MM.1S (cell line): ENCODE measurements around the gene TMEM178B.

Experiments
- DNase-seq: peaks from one replicate; pipeline ENCODE4 v3.0.0-alpha.2; 2015
- H2AFZ ChIP-seq: fragments of 300-600 bp; sonication (generic); 2 replicates; pipeline ENCODE4 v1.6.0; 2016; ENCODE audit warnings: antibody characterized with exemption, low read length
- H3F3A ChIP-seq: fragments of 300-600 bp; sonication (generic); 2 replicates; pipeline ENCODE4 v1.6.1; 2016; ENCODE audit warnings: mild to moderate bottlenecking, antibody characterized with exemption, low read length, moderate library complexity, mixed read lengths; ENCODE audit not compliant: insufficient read depth
- H3K27ac ChIP-seq: fragments of 300-600 bp; sonication (generic); 2 replicates; pipeline ENCODE4 v1.5.1; 2016; ENCODE audit warnings: mild to moderate bottlenecking, low read length
- H3K27me3 ChIP-seq: fragments of 300-600 bp; sonication (generic); replicated peaks from 2 replicates; pipeline ENCODE4 v1.6.0; 2016; ENCODE audit warnings: low read length; ENCODE audit not compliant: insufficient read depth
- H3K36me3 ChIP-seq: fragments of 300-600 bp; sonication (generic); replicated peaks from 2 replicates; pipeline ENCODE4 v1.6.1; 2016; ENCODE audit warnings: mild to moderate bottlenecking, low read length, mixed read lengths; ENCODE audit not compliant: insufficient read depth
- H3K4me1 ChIP-seq: fragments of 300-600 bp; sonication (generic); 2 replicates; pipeline ENCODE4 v1.6.1; 2016; ENCODE audit warnings: low read length, mixed read lengths
- H3K4me2 ChIP-seq: fragments of 300-600 bp; sonication (generic); 2 replicates; pipeline ENCODE4 v1.6.0; 2016; ENCODE audit warnings: low read depth, low read length
- H3K4me3 ChIP-seq: fragments of 300-600 bp; sonication (generic); 2 replicates; pipeline ENCODE4 v1.5.1; 2016; ENCODE audit warnings: low read length, mixed read lengths
- H3K79me2 ChIP-seq: fragments of 300-600 bp; sonication (generic); 2 replicates; pipeline ENCODE4 v1.6.1; 2016; ENCODE audit warnings: mixed run types, low read length, mixed read lengths
- H3K9ac ChIP-seq: fragments of 300-600 bp; sonication (generic); 2 replicates; pipeline ENCODE4 v1.6.1; 2016; ENCODE audit warnings: low read length, mixed read lengths
- H3K9me2 ChIP-seq: fragments of 300-600 bp; sonication (generic); replicated peaks from 2 replicates; pipeline ENCODE4 v1.6.1; 2016; ENCODE audit warnings: mild to moderate bottlenecking, low read length, mixed read lengths; ENCODE audit not compliant: insufficient read depth
- H3K9me3 ChIP-seq: fragments of 300-600 bp; sonication (generic); replicated peaks from 2 replicates; pipeline ENCODE4 v1.6.1; 2016; ENCODE audit warnings: mild to moderate bottlenecking, low read length, mixed read lengths; ENCODE audit not compliant: insufficient read depth
- H4K20me1 ChIP-seq: fragments of 300-600 bp; sonication (generic); 2 replicates; pipeline ENCODE4 v1.6.1; 2016; ENCODE audit warnings: mild to moderate bottlenecking, low read length, moderate library complexity, mixed read lengths; ENCODE audit not compliant: insufficient read depth
- CTCF ChIP-seq: fragments of 300-600 bp; sonication (generic); IDR thresholded peaks from 2 replicates; pipeline ENCODE4 v1.5.1; 2016; ENCODE audit warnings: antibody characterized with exemption, low read length, mixed read lengths
- EZH2 ChIP-seq: fragments of 300-600 bp; sonication (generic); optimal IDR thresholded peaks from 2 replicates; pipeline ENCODE3; 2017; ENCODE audit warnings: low read depth, mild to moderate bottlenecking, antibody characterized with exemption, low read length, mixed read lengths
- EZH2phosphoT487 ChIP-seq: fragments of 300-600 bp; sonication (generic); IDR thresholded peaks from 2 replicates; pipeline ENCODE4 v1.6.1; 2018; ENCODE audit warnings: antibody characterized with exemption, low read length

Gene TMEM178B

GRCh38 chr7:141512597-141512996, 438.7 kb downstream of the TMEM178B start:
- Histone ChIP-seq H3F3A (no peaks in the 10 kb centered on the region), H3K27ac (no peak overlapping the region), H3K9me2 (no peaks in the 10 kb centered on the region), H3K27me3 (no peaks in the 10 kb centered on the region), H3K9me3 (no peaks in the 10 kb centered on the region), H4K20me1 (no peaks in the 10 kb centered on the region), H3K9ac (no peak overlapping the region), H3K4me1 (no peaks in the 10 kb centered on the region), H3K4me3 (no peak overlapping the region), H2AFZ (no peak overlapping the region), H3K4me2 (no peak overlapping the region), H3K79me2 (no peaks in the 10 kb centered on the region), H3K36me3 (no peaks in the 10 kb centered on the region)
- TF ChIP-seq CTCF: no peak
- no peak for TF ChIP-seq EZH2
- no peak for TF ChIP-seq EZH2phosphoT487
- no peak for DNase-seq

GRCh38 chr7:141513720-141514119, 439.9 kb downstream of the TMEM178B start:
- H3K79me2 ChIP-seq: no peaks in the 10 kb centered on the region
- no peaks in the 10 kb centered on the region for H3K27me3 ChIP-seq
- H3K36me3 ChIP-seq: no peaks in the 10 kb centered on the region
- TF ChIP-seq EZH2phosphoT487 (no peak), CTCF (no peak), EZH2 (no peak)
- H3F3A ChIP-seq: peaks cover under 1% of the 10 kb centered on the region; the same call in 1 of the 2 replicates
- H3K9ac ChIP-seq: no peak overlapping the region
- no peak overlapping the region for H3K4me2 ChIP-seq
- no peak overlapping the region for H3K27ac ChIP-seq
- DNase-seq: no peak
- peaks cover 1% of the 10 kb centered on the region for H3K4me1 ChIP-seq
- H4K20me1 ChIP-seq: no peaks in the 10 kb centered on the region
- no peaks in the 10 kb centered on the region for H3K9me3 ChIP-seq
- no peak overlapping the region for H2AFZ ChIP-seq
- no peak overlapping the region for H3K4me3 ChIP-seq
- H3K9me2 ChIP-seq: no peaks in the 10 kb centered on the region

- no peak for DNase-seq
- TF ChIP-seq EZH2 (no peak), CTCF (no peak), EZH2phosphoT487 (no peak)
Observed at GRCh38 chr7:141515941-141516340, 442.1 kb downstream of the TMEM178B start.

More at GRCh38 chr7:141515941-141516340, 442.1 kb downstream of the TMEM178B start:
- peaks cover 22% of the 10 kb centered on the region for H3K4me1 ChIP-seq
- peaks cover 19% of the 10 kb centered on the region for H3F3A ChIP-seq
- no peaks in the 10 kb centered on the region for H4K20me1 ChIP-seq
- H3K4me2 ChIP-seq: no peak overlapping the region
- H3K27ac ChIP-seq: no peak overlapping the region
- no peaks in the 10 kb centered on the region for H3K79me2 ChIP-seq
- no peaks in the 10 kb centered on the region for H3K9me3 ChIP-seq
- H3K27me3 ChIP-seq: no peaks in the 10 kb centered on the region
- H3K9me2 ChIP-seq: no peaks in the 10 kb centered on the region
- H3K9ac ChIP-seq: no peak overlapping the region
- no peaks in the 10 kb centered on the region for H3K36me3 ChIP-seq
- no peak overlapping the region for H3K4me3 ChIP-seq
- H2AFZ ChIP-seq: no peak overlapping the region
